GM18858 (cell line): Measurements from ENCODE around the gene TTLL1.

ENCODE experiments used
- ATAC-seq: cut with Tn5 transposase; IDR thresholded peaks from one replicate; pipeline ENCODE4 v1.9.1; 2021; ENCODE audit not compliant: unreplicated experiment

TTLL1 gene

GRCh38 chr22:43088984-43089717 lies at the start of gene TTLL1:
TSS of gene TTLL1 (minus strand) at chr22:43089391. CDS start at chr22:43075586, 13,805 bp downstream.
- ATAC-seq: no peak

- ATAC-seq: no peak
Measured at GRCh38 chr22:43136801-43137200, 47.6 kb upstream of the TTLL1 start.

DNA sequence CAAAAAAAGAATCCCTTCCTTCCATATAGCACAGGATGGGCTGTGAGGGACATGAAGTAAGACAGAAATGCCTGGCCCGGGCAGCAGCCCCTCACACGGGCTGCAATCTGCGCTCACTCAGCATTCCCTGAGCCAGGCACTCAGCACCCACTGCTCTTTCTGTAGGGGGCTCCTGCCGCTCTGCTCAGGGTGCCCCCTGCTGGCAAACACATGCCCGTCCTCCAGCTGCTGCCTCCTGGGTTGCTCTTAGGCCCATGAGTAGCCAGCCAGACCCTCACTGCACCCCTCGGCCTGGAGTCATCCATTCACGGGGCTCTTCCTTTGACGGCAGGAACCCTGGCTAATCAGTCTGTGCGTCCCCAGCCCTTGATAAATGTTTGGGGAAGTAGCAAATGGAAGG lies 47.1 kb upstream of the TTLL1 start:
- no peak for ATAC-seq

GRCh38 chr22:43135565-43135964 lies 46.4 kb upstream of the TTLL1 start:
- no peak for ATAC-seq

DNA sequence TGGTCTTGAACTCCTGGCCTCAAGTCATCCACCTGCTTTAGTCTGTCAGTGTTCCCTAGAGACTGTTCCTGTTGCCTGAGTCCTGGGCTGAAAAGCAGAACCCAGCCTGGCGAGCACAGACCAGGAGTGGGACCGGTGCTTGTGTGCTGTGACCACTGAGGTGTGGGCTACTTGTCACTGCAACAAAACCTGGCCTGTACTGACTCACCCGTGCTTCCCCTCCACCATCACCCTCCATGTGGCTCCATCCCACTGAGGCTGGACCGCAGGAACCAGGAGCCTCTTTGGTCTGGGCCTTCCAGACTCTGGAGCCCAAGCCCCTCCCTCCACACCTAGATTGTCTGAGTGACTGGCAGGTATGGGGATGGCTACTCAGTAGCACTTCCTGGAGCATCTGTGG lies 45.4 kb upstream of the TTLL1 start:
- ATAC-seq: no peak

GRCh38 chr22:43133401-43133800 lies 44.2 kb upstream of the TTLL1 start:
- ATAC-seq: no peak

GRCh38 chr22:43131773-43132501 lies 42.7 kb upstream of the TTLL1 start:
- no peak for ATAC-seq

DNA sequence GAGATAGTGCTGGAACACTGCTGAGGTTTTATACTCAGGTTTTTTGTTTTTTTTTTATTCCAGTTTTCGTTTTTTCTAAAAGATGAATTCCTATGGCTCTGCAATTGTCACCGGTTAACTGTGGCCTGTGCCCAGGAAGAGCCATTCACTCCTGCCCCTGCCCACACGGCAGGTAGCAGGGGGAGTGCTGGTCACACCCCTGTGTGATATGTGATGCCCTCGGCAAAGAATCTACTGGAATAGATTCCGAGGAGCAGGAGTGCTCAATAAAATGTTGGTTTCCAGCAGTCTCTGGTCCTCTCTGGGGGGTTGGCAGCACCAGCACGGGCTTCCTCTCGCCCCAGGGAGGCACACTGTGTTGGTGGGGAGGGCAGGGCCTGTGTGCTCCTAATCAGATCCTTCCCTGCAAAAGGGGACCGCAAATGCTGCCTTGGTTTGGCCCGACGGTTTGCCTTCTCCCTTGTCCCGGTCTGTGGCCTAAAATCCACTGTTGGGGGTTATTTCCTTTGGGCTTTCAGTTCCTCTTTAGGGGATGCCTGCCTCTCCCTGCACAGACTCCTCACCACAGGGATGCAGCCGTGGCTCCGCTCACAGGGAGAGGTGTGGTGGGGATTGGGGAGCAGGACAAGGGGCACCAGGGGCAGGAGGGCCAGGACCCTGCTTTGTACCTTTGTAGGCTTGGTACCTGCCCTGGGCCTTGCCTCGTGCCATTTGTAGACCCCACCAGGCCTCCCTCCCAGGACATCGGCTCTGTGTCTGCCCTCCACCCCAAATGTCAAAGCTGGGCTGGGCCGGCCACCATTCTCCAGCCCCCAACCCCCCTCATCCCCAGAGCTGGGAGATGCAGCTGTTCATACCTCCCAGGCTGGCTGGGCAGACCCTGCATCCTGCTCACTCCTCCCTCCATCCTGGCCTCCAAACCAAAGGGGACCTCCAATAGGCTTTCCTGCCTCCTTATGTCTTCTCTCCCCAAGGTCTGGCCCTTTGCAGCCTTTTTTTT lies 40.5 kb upstream of the TTLL1 start:
- ATAC-seq: no peak

GRCh38 chr22:43128928-43129424 lies 39.8 kb upstream of the TTLL1 start:
- no peak for ATAC-seq

DNA sequence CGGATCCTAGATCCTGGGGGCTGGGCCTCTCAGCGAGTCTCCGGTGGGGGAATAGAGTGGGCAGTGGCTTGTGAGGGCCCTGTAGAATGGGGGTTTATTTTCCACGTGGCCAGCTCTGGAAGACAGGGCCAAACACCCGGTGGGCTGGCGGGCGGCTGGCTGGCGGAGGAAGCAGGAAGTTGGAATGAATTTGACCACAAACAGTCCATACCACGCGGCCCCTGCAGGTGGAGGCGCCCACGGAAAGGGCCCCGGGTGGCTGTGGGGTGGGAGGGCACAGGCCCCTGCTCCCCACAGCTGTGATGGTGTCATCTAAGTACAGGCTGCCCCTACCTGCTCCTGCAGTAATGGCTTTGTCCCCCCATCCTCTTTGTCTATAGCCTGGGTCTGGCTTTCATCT lies 38.9 kb upstream of the TTLL1 start:
- ATAC-seq: no peak

- ATAC-seq: no peak
Measured at GRCh38 chr22:43127166-43127908, 38.1 kb upstream of the TTLL1 start.

DNA sequence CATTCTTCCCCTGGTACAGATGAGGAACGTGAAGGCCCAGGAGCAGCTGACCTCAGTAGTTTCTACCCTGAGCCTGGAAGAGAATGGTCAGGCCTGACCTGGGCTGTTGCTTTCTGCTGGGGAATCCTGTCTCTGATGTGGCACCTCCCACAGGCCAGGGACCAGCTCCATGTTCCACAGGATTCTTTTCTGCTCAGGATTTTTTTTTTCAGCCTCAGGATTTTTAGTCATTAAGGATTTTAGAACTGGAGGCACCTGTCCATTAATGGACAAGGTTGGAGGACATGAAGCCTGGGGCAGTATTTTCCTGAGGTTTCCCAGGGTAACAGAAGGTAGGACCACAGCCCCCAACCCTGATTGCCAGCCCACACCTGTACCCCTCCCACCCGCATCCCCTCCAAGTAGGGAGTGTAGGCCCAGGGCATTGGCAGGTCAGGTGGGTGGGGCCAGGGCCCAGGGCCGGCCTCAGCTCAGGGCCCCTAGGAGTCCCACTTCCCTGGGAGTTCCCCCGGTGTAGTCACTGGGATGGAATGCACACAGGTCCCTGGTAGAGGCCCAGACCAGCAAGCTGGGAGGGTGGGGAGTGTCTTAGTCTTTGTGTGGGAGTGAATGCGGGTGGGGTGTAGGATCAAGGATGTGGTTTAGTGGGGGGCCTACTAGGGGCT lies 37.4 kb upstream of the TTLL1 start:
- no peak for ATAC-seq

DNA sequence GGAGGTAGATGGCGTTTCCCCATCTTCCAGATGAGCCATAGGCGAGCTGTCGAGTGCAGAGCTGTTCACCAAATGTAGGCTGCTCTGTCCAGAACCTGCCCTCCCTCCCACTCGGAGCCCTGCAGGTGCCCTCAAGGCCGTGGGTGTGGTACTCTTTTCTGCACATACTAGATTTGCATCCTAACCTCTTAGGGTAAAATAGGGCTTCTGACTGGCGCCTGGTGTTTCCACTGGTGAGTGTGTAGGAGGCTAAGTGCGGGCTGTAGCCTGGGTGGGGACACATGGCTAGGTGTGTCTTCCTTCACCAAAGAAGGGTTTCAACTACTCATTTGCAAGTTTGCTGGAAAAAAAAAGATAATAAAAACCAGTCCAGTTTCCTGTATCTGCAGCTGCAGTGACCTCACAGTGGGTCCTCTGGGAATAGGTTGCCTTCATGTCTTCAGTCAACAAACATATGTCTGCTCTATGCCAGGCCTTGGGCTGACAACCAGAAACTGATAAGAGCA lies 29.8 kb upstream of the TTLL1 start:
- no peak for ATAC-seq

DNA sequence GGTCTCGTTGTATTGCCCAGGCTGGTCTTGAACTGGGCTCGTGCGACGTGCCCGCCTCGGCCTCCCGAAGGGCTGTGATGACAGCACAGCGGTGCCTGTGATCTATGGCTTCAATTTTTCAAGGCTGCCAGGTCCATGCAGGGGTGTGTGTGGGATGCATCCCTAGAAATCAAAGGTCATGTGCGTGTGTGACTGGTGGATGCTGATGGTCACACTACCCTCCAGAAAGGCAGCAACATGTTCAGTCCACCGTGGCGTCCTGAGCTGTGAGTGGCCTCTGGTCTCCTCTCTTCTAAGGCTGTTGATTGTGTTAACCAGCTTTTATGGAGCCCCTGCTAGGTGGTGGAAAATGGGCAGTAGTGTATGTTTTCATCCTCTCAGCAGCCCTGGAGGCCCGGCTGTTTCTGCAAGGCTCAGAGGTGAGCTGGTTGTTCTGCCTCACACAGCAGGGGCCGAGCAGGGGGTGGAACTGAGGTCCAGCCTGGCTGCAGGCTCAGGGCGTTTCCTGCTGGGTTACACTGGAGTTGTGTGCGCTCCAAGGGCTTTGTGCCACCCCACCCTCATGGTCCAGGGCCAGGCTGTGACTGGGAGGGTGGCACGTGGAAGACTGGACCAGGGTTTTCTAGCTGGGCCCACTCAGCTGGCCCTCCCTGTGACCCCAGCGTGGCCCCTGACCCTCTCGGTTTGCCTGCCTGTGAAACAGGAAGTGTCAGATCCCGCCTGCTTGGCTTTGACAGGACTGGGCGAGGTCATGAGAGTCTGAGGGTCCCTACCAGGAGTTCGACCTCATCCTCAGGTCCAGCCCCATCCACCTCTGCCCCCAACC lies 29.0 kb upstream of the TTLL1 start:
- no peak for ATAC-seq

GRCh38 chr22:43116932-43117331 lies 27.7 kb upstream of the TTLL1 start:
- no peak for ATAC-seq

GRCh38 chr22:43114958-43115357 lies 25.8 kb upstream of the TTLL1 start:
- no peak for ATAC-seq

- ATAC-seq: no peak
Measured at GRCh38 chr22:43113526-43114251, 24.5 kb upstream of the TTLL1 start.

DNA sequence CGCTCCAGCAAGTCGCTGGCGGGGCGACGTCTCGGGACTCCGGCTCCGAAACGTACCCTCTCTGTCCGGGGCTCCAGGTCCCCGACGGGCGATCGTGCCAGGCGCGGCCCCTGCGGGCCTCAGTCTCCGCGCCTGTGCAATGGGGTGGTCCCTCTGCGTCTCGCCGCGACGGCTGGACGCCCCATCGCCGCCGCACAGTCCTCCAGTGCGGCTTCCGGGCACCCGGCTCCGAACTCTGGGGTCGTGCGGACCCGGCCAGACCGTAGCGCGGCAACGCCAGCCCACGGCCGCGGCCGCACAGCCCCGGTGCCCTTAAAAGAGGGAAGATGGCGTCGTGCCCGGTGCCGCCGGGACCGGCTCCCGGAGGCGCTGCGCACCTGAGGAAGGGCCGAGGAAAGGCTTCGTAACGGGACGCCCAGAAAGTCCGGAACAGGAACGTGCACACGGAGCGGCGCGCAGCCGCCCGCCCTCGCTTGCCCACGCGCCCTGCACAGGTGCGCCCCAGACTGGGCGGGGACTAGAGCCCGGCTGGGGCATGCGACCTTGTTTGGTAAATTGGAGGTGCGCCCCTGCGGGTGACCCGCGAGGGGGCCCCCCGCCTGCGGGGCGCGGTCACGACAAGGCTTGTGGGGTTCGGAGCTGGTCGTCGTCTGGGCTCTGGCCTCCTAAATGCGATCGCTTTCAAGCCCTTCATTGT lies 21.9 kb upstream of the TTLL1 start:
- ATAC-seq: no peak
